IPS DF 4.7 (cell line): ENCODE data around the gene MEGF11.

Source experiments
- DNase-seq: peaks from one replicate; pipeline ENCODE4 v3.0.0-alpha.2; 2013; ENCODE audit warnings: low spot score; ENCODE audit errors: extremely low read depth

MEGF11 gene

GRCh38 chr15:66171841-66172240, 81.7 kb downstream of the MEGF11 start:
- DNase-seq = no peak

- no peak for DNase-seq
Measured at GRCh38 chr15:66170716-66171115, 82.8 kb downstream of the MEGF11 start.

GRCh38 chr15:66170042-66170441, 83.5 kb downstream of the MEGF11 start:
- no peak for DNase-seq

- no peak for DNase-seq
Measured at GRCh38 chr15:66169625-66170024, 83.9 kb downstream of the MEGF11 start.

GRCh38 chr15:66169023-66169422, 84.5 kb downstream of the MEGF11 start:
- no peak for DNase-seq

GRCh38 chr15:66167854-66168253, 85.7 kb downstream of the MEGF11 start:
- DNase-seq = no peak

GRCh38 chr15:66165856-66166255, 87.7 kb downstream of the MEGF11 start:
- DNase-seq = no peak

GRCh38 chr15:66164788-66165187, 88.8 kb downstream of the MEGF11 start:
- no peak for DNase-seq

- no peak for DNase-seq
Measured at GRCh38 chr15:66163553-66163952, 90.0 kb downstream of the MEGF11 start.

GRCh38 chr15:66162286-66162685, 91.3 kb downstream of the MEGF11 start:
- DNase-seq = no peak

GRCh38 chr15:66161575-66162118, 91.9 kb downstream of the MEGF11 start:
- DNase-seq = no peak

GRCh38 chr15:66161108-66161507, 92.4 kb downstream of the MEGF11 start:
- DNase-seq = no peak

GRCh38 chr15:66157507-66157906, 96.0 kb downstream of the MEGF11 start:
- no peak for DNase-seq

GRCh38 chr15:66156310-66156975, 97.1 kb downstream of the MEGF11 start:
- no peak for DNase-seq

- DNase-seq = no peak
Measured at GRCh38 chr15:66155065-66155464, 98.5 kb downstream of the MEGF11 start.

- no peak for DNase-seq
Measured at GRCh38 chr15:66154581-66154980, 99.0 kb downstream of the MEGF11 start.

- DNase-seq = no peak
Measured at GRCh38 chr15:66153549-66154415, 99.8 kb downstream of the MEGF11 start.

- DNase-seq = no peak
Measured at GRCh38 chr15:66152650-66153049, 100.9 kb downstream of the MEGF11 start.

- peak; percentile 25 for DNase-seq
Measured at GRCh38 chr15:66151809-66152208, 101.7 kb downstream of the MEGF11 start.

GRCh38 chr15:66149871-66150270, 103.7 kb downstream of the MEGF11 start:
- no peak for DNase-seq

GRCh38 chr15:66148187-66148586, 105.4 kb downstream of the MEGF11 start:
- DNase-seq = no peak

- DNase-seq = no peak
Measured at GRCh38 chr15:66147440-66147839, 106.1 kb downstream of the MEGF11 start.
